WTC11 (cell line): ENCODE data around the gene SCO2.

ENCODE experiments used
- ATF2 ChIP-seq: sonication (generic); formaldehyde crosslinking; IDR thresholded peaks from 2 replicates; pipeline ENCODE4 v1.8.1; 2022; ENCODE audit warnings: low read depth, missing genetic modification reagents, borderline replicate concordance
- CREM ChIP-seq: sonication (generic); formaldehyde crosslinking; IDR thresholded peaks from 2 replicates; pipeline ENCODE4 v1.8.1; 2022; ENCODE audit warnings: mild to moderate bottlenecking, missing genetic modification reagents, moderate library complexity
- ESRRA ChIP-seq: sonication (generic); formaldehyde crosslinking; IDR thresholded peaks from 2 replicates; pipeline ENCODE4 v1.8.1; 2022; ENCODE audit warnings: mild to moderate bottlenecking, missing genetic modification reagents, borderline replicate concordance
- ETV6 ChIP-seq: sonication (generic); formaldehyde crosslinking; IDR thresholded peaks from 2 replicates; pipeline ENCODE4 v1.8.1; 2022; ENCODE audit warnings: mild to moderate bottlenecking, missing genetic modification reagents
- FOXJ3 ChIP-seq: sonication (generic); formaldehyde crosslinking; IDR thresholded peaks from 2 replicates; pipeline ENCODE4 v1.9.0; 2021; ENCODE audit warnings: missing genetic modification reagents, mild to moderate bottlenecking, borderline replicate concordance
- FOXK1 ChIP-seq: sonication (generic); formaldehyde crosslinking; IDR thresholded peaks from 2 replicates; pipeline ENCODE4 v1.8.0; 2022; ENCODE audit warnings: mild to moderate bottlenecking, moderate library complexity, missing genetic modification reagents
- MYBL2 ChIP-seq: sonication (generic); formaldehyde crosslinking; IDR thresholded peaks from 2 replicates; pipeline ENCODE4 v1.8.1; 2023; ENCODE audit warnings: mild to moderate bottlenecking, moderate library complexity, missing genetic modification reagents
- RELA ChIP-seq: sonication (generic); formaldehyde crosslinking; IDR thresholded peaks from 2 replicates; pipeline ENCODE4 v1.8.1; 2022; ENCODE audit warnings: missing genetic modification reagents, mild to moderate bottlenecking, borderline replicate concordance
- ZNF416 ChIP-seq: fragments of 250-450 bp; sonication (Bioruptor Pico); IDR thresholded peaks from 2 replicates; pipeline ENCODE4 v1.9.0; 2021; ENCODE audit warnings: mild to moderate bottlenecking, inconsistent platforms
- TF ChIP-seq, protein P1 (sequence below): fragments of 200-600 bp; IDR thresholded peaks from 2 replicates; pipeline ENCODE4 v1.8.0; 2022; ENCODE audit warnings: antibody characterized with exemption
- TF ChIP-seq, protein P2 (sequence below): sonication (generic); formaldehyde crosslinking; IDR thresholded peaks from 2 replicates; pipeline ENCODE4 v1.8.0; 2022; ENCODE audit warnings: missing genetic modification reagents
- TF ChIP-seq, protein P3 (sequence below): sonication (generic); formaldehyde crosslinking; IDR thresholded peaks from 2 replicates; pipeline ENCODE4 v1.8.1; 2023; ENCODE audit warnings: mild to moderate bottlenecking, missing genetic modification reagents, moderate library complexity

DNA sequence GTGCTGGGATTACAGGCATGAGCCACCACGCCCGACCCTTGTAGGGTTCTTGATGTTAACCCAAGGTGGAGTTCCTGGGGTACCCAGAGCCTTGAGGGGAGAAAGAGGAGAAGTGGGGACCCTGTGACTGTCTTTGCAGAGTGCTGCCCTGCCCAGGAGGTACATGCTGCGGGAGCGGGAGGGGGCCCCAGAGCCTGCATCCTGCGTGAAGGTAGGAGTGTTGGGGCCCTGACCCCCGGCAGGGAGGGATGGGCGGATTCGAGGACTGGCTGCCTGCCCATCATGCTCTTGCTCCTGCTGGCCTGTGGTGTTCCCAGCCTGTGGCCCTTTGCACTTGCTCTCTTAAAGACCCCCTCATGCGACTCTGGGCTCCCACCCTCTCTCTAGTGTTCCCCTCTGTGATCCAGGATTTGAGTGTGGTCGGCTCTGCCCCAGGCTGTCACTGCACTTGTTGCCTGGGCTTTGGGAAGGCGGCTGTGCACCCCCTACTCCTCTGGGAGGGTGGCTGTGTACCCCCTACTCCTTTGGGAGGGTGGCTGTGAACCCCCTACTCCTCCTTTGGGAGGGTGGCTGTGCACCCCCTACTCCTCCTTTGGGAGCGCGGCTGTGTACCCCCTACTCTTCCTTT lies 4.5 kb downstream of the SCO2 start:
- TF ChIP-seq RELA (CRISPR knock-in tag) (no peak), ETV6 (CRISPR knock-in tag) (no peak), ATF2 (CRISPR knock-in tag) (no peak), ZNF416 (CRISPR knock-in tag) (no peak), FOXK1 (CRISPR knock-in tag) (no peak), MYBL2 (no peak), FOXJ3 (CRISPR knock-in tag) (no peak), CREM (CRISPR knock-in tag) (no peak), ESRRA (CRISPR knock-in tag) (no peak)
- TF ChIP-seq, protein P1, sequence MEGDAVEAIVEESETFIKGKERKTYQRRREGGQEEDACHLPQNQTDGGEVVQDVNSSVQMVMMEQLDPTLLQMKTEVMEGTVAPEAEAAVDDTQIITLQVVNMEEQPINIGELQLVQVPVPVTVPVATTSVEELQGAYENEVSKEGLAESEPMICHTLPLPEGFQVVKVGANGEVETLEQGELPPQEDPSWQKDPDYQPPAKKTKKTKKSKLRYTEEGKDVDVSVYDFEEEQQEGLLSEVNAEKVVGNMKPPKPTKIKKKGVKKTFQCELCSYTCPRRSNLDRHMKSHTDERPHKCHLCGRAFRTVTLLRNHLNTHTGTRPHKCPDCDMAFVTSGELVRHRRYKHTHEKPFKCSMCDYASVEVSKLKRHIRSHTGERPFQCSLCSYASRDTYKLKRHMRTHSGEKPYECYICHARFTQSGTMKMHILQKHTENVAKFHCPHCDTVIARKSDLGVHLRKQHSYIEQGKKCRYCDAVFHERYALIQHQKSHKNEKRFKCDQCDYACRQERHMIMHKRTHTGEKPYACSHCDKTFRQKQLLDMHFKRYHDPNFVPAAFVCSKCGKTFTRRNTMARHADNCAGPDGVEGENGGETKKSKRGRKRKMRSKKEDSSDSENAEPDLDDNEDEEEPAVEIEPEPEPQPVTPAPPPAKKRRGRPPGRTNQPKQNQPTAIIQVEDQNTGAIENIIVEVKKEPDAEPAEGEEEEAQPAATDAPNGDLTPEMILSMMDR: no peak
- TF ChIP-seq, protein P2, sequence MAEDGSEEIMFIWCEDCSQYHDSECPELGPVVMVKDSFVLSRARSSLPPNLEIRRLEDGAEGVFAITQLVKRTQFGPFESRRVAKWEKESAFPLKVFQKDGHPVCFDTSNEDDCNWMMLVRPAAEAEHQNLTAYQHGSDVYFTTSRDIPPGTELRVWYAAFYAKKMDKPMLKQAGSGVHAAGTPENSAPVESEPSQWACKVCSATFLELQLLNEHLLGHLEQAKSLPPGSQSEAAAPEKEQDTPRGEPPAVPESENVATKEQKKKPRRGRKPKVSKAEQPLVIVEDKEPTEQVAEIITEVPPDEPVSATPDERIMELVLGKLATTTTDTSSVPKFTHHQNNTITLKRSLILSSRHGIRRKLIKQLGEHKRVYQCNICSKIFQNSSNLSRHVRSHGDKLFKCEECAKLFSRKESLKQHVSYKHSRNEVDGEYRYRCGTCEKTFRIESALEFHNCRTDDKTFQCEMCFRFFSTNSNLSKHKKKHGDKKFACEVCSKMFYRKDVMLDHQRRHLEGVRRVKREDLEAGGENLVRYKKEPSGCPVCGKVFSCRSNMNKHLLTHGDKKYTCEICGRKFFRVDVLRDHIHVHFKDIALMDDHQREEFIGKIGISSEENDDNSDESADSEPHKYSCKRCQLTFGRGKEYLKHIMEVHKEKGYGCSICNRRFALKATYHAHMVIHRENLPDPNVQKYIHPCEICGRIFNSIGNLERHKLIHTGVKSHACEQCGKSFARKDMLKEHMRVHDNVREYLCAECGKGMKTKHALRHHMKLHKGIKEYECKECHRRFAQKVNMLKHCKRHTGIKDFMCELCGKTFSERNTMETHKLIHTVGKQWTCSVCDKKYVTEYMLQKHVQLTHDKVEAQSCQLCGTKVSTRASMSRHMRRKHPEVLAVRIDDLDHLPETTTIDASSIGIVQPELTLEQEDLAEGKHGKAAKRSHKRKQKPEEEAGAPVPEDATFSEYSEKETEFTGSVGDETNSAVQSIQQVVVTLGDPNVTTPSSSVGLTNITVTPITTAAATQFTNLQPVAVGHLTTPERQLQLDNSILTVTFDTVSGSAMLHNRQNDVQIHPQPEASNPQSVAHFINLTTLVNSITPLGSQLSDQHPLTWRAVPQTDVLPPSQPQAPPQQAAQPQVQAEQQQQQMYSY (CRISPR knock-in tag): no peak
- TF ChIP-seq, protein P3, sequence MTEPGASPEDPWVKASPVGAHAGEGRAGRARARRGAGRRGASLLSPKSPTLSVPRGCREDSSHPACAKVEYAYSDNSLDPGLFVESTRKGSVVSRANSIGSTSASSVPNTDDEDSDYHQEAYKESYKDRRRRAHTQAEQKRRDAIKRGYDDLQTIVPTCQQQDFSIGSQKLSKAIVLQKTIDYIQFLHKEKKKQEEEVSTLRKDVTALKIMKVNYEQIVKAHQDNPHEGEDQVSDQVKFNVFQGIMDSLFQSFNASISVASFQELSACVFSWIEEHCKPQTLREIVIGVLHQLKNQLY (CRISPR knock-in tag): no peak
